ENCODE measurements around the gene LYRM2.

LYRM2 gene

GRCh38 chr6:89589297-89590025, 49.1 kb downstream of the LYRM2 start:
- no peak for DNase-seq

GRCh38 chr6:89585154-89585553, 53.4 kb downstream of the LYRM2 start:
- no peak for DNase-seq

- DNase-seq, result no peak
Observed at GRCh38 chr6:89584539-89584938, 54.0 kb downstream of the LYRM2 start.

GRCh38 chr6:89583559-89583958, 55.0 kb downstream of the LYRM2 start:
- DNase-seq, result no peak

DNA sequence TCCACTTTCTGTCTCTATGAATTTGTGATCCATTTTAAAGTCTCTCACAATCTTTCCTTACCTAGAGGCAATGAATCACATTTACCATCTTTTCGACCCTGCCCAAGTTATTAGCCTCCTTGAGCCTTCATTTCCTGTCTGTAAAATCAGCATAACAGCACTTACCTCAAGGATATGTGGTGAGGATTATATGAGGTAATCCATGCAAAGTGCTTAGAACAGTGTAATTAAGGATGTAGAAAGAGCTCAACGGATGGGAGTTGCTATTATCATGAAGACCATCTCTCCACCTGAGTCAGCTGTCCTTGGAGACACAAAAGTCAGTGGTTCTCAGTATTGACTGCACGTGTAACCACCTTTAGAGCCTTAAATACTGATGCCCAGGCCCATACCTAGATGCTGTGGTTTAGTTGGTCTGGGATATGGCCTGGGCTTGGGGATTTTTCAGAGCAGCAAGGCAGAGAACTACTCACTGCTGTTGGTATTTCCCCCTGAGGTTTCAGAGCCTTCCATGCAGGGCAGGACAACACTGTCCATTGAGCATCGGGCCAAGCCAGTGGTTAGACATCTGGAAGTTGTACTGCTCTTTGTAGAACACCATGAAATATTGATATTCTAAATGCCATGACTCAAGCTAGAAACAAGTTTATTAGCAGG, 55.8 kb downstream of the LYRM2 start:
- no peak for DNase-seq

- no peak for DNase-seq
Observed at GRCh38 chr6:89581689-89582088, 56.9 kb downstream of the LYRM2 start.

DNA sequence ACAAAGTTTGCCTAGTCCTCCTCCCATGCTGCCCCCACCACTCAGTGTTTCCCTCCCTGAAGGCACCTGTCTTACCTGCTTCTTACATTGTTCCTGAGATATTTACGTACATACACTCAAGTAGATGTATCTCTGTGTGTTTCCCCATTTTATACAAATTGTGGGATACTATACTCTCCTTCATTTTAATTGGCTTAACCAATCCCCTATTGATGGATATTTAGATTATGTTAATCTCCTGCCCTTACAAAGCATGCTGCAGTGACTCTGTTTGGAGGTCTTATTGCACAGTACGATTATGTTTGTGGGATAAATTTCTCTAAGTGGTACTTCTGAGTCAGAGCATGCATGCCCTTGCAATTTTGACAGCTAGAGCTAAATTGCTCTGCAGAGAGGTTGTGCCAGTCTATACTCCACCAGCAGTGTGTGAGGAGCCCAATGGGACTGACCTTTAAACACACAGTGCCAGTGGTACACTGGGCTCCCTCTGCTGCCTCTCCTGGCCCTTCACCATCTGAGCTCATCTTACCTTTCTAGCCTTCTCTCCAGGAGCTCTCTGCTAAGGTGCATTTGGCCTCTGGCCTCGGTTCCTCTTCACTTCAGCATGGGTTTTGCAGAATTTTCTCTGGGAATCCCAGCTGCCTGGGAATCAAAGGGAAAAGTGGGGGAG, 57.4 kb downstream of the LYRM2 start:
- DNase-seq, result no peak

GRCh38 chr6:89575562-89575960, 63.0 kb downstream of the LYRM2 start:
- DNase-seq, result no peak

GRCh38 chr6:89574910-89575561, 63.5 kb downstream of the LYRM2 start:
- no peak for DNase-seq

GRCh38 chr6:89567630-89568390, 70.7 kb downstream of the LYRM2 start:
- no peak for DNase-seq

DNA sequence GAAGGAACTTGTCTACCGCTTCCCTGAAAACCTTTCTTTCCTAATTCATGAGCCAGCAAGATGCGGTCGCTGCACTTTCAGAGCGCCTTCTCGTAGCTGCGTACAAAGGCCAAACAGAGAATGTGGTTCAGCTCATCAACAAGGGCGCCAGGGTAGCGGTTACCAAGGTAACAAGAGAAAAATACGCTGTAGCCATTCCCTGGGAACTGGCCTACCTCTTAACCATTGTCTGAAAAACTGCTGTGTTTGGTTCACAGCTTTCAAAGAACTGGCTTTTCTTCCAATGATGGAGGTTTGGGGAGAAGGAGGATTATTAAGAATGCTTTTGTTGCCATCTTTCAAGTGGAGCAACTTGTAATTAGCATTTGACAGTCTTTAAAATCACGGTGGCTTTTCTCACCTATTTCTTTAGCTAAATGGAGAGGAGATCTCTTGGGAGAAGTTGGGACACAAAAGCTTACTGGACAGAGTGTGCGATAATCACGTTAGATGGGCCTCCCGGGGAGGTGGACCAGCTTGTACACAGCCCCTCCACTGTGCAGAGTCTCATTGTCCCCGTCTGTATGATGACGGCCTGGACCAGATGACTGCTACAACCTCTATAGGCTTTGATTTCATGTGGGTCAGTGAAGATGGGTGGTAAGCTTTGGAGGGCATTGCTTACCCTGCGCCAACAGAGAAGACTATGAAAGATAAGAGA, 71.5 kb downstream of the LYRM2 start:
- DNase-seq, result no peak

- no peak for DNase-seq
Observed at GRCh38 chr6:89566008-89566800, 72.3 kb downstream of the LYRM2 start.

DNA sequence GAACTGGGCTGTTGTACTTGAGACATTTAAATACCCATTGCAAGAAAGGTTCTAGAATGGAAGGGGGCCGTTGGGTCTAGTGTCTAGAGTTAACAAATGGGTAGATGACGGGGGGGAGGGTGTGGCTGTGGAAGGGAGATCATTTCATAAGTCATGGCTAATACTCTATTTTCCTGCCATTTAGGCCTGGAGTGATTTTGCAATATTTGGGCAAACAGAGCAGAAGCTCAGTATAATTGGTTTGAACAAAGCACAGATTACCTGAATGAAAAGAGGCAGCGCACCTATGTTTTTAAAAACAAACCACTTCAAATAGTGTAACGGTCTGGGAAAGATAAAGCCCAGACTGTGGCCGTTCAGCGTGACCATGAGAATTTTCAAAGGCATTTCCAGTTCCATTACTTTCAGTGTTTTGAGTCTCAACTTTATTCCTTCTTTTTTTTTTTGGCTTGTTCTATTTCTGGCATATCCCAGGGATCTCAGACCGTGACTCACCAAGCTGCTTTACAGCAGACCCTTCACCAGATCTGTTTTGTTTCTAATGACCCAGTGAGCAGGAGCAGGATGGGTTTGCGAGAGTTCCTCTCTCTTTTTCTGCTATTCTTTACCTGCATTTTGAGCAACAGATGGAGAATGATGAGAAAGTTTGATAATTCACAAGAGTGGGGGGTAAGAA, 73.7 kb downstream of the LYRM2 start:
- DNase-seq, result no peak

- DNase-seq, result no peak
Observed at GRCh38 chr6:89563866-89564265, 74.7 kb downstream of the LYRM2 start.

GRCh38 chr6:89562093-89562973, 76.2 kb downstream of the LYRM2 start:
- DNase-seq, result no peak

- DNase-seq, result no peak
Observed at GRCh38 chr6:89559487-89559886, 79.1 kb downstream of the LYRM2 start.

GRCh38 chr6:89555806-89556205, 82.7 kb downstream of the LYRM2 start:
- DNase-seq, result no peak

DNA sequence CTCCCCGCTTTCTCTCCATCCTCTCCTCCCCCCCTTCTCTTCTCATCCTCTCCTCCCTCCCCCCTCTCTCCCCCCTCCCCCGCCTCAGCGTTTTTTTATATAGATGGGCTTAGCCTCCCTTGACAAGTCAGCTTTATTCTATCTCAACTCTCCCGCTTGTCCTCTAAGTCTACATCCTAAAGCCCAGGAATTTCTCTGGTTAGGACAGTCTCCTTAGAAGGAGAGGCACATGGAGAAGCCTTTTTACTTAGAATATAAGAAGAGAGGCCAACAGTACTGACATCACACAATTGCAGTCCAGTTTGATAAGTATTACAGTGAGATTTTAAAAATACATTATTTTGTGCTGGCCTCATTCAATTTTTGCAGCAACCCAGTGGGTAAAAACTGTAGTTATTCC, 83.5 kb downstream of the LYRM2 start:
- DNase-seq, result no peak

DNA sequence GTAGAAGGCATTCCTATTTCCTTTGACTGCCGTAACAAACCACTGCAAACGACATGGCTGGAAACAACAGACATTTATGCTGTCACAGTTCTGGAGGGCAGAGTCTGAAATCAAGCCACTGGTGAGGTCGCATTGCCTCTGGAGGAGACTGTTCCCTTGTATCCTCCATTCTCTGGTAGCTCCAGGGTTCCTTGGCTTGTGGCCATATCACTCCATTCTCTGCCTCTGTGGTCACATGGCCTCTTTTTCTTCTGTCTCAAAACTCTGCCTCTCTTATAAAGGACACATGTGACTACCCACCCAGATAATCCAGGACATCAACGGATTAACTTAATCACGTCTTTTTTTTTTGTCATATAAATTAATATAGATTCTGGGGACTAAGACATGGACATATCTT, 84.4 kb downstream of the LYRM2 start:
- DNase-seq, result no peak

GRCh38 chr6:89553431-89553830, 85.1 kb downstream of the LYRM2 start:
- no peak for DNase-seq
